HG03095 (cell line): ENCODE measurements around the gene HNRNPA1.
"Not testable (repeated sequence)": the region's sequence is repeated elsewhere in the genome, so short reads cannot be mapped to it uniquely, and the experiment has no call there.

ENCODE experiments used
- ATAC-seq: cut with Tn5 transposase; IDR thresholded peaks from one replicate; pipeline ENCODE4 v1.9.1; 2021; ENCODE audit warnings: moderate library complexity; ENCODE audit not compliant: unreplicated experiment

The HNRNPA1 gene

DNA sequence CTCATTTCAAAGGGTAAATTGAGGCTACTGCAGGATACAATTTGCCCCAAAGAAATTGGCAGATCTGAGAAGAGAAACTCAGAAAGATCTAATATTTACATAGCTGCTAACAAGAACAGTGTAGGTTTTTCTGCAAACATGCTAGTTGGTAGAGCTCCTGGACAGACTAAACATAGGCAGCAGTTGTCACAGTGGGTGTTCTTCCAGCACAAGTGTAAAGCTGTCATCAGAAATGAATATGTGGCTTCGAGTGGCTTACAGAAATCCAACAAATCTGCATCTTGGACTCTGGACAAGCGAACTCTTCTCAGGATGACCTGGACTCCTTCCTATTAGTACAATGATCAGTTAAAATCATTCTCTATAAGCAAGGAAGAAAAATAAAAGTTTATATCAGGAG, 6.5 kb upstream of the HNRNPA1 start:
- no peak for ATAC-seq

DNA sequence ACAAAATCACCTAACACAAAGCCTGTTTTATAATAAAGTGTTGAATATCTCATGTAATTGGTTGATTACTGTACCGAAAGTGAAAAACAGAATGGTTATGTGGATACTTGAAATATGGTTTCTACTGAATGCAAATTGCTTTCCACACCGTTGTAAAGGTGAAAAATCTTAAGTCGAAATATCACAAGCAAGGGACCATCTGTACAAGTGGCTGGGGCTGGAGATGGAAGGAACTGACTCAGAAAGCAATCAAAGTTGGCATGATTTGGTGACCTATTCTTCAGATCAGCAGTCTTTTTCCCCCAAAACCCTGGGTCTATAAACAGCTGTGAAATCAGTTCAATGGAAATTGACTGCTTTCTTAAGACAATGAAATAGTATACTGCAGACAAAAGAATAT, 4.2 kb upstream of the HNRNPA1 start:
- ATAC-seq: no peak

DNA sequence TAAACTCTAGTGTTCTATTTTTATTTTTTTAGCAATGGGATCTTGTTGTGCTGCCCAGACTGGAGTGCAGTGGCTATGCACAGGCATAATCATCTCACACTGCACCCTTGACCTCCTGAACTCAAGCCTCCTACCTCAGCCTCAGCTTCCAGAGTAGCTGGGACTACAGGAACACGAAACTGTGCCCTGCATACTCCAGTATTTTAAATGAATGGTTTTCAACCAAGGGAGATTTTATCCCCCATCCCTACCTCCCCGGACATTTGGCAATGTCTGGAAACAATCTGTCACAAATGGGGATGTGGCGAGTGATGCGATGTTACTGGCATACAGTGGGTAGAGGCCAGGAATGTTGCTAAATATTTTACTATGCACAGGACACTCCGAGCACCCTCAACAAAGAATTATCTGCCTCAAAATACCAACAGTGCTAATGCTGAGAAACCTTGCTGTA, 2.7 kb upstream of the HNRNPA1 start:
- no peak for ATAC-seq

DNA sequence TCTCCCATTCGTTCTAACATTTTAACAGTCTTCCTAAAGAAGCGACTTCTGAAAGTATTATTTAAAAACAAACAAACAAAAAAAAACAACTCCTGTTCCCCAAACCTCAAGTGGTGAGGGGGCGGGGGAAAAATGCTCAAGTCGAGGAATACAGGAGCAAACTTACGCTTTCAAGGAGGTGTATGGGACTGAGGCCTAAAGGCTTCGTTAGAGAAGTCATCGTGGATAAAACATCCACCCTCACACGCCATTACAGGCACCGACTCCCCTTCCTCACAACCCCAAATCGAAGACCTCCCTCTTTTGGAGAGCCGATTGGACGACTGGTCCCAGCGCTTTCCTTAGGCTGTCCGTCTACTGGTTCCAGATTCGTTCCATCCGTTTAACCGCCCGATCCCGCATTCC, 1.3 kb upstream of the HNRNPA1 start:
- ATAC-seq: peak; percentile 0

DNA sequence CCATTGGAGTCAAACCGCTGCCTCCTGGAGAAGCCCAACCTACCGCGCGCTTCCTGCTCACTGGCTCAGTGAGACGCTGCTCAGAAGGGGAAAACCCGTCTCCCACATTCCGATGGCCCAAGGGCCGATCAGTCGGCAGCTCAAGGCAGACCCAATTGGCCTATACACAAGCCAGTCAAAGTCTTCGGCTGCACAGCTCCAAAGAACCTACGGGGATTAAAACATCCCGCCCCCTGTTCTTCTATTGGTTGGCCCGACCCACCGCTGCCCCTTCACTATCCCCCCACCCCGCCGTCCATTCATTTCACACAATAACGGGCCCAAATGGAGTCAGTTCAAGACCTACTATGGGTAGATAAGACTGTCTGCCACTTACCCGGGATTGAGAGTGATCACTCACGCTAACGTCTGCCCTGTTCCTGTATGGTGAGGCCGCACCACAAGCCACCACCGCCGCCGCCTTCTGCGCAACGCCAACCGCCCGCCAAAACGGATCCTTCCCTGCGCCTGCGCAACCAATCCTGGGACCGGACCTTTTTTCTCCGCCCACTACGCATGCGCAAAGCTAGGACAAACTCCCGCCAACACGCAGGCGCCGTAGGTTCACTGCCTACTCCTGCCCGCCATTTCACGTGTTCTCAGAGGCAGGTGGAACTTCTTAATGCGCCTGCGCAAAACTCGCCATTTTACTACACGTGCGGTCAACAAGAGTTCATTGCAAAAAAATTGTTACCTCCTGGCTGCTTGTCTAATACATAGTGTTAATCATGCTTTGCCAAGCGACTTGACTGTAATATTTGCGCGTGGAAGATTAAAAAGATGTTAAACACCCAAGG, 676 bp upstream of the HNRNPA1 start, which contains the start of gene CBX5:
CBX5 (minus strand) TSS at position 491 of the 836 bp plus-strand sequence. CDS start 22,472 bp downstream, outside the sequence.
- peak; percentile 75 for ATAC-seq

DNA sequence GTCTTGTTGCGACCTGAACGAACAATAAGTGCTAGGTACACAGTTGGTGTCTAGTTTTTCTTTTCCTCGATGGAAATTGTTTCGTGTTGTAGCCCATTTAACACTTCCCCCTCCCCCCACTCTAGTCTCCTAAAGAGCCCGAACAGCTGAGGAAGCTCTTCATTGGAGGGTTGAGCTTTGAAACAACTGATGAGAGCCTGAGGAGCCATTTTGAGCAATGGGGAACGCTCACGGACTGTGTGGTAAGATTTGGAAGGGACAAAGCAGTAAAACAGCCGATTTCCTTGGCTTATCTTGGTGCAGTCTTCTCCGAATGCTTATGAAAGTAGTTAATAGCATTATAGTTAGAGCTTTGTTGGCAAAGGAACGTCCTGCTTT, 724 bp downstream of the HNRNPA1 start:
- not testable (repeated sequence) for ATAC-seq

DNA sequence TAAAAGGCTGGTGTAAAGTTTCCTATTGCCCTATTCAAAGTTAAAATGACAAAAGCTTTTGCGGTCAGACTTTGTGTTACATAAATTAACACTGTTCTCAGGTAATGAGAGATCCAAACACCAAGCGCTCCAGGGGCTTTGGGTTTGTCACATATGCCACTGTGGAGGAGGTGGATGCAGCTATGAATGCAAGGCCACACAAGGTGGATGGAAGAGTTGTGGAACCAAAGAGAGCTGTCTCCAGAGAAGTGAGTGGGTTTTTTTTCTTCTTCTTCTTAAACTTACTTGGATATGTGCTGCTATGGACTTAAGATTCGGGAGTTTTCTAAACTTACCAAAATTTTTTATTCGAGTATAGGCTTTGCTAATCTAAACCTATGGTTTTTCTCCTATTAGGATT, 1.2 kb downstream of the HNRNPA1 start:
- ATAC-seq: not testable (repeated sequence)

DNA sequence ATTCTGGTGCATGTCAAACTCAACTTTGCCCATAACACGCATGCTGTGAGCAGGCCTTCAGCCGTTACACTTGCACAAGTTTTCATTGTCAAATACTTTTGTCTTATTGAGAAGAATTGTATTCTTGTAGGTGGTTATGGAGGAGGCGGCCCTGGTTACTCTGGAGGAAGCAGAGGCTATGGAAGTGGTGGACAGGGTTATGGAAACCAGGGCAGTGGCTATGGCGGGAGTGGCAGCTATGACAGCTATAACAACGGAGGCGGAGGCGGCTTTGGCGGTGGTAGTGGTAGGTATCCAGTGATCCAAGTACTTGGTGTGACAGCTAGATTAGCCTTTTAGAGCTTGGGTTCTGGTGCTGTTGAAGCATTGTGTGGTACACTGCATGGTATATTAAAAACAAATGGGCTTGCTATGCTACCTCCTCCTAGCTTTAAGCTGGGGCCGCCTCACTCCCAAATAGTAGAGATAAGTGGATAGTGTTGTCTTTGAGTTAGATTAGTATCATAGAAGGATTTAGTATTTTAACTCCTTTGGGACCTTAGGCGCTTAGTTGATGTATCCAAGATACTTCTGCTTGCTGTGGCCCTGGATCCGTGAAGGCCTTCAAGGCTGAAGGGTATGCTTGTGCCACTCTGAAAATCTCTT, 2.5 kb downstream of the HNRNPA1 start:
- no peak for ATAC-seq

DNA sequence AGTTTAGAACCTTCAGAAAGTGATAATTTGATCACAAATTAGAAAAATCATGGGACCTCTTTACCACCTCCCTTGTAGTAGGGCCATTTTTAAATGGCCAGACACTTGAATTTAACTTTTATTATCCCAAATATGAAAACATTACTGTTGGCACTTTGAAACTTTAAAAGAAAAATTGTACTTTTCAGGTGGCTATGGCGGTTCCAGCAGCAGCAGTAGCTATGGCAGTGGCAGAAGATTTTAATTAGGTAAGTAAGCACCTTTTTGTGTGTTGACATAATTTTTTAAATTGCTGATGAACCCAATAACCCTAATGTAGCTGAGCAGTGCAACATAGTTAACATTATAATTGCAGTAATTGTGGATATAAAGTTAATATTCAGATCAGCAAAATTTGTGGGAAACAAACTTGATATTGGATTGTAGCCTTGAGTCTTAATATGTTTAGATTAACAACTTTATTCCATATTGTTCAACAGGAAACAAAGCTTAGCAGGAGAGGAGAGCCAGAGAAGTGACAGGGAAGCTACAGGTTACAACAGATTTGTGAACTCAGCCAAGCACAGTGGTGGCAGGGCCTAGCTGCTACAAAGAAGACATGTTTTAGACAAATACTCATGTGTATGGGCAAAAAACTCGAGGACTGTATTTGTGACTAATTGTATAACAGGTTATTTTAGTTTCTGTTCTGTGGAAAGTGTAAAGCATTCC, 3.7 kb downstream of the HNRNPA1 start:
- not testable (repeated sequence) for ATAC-seq

DNA sequence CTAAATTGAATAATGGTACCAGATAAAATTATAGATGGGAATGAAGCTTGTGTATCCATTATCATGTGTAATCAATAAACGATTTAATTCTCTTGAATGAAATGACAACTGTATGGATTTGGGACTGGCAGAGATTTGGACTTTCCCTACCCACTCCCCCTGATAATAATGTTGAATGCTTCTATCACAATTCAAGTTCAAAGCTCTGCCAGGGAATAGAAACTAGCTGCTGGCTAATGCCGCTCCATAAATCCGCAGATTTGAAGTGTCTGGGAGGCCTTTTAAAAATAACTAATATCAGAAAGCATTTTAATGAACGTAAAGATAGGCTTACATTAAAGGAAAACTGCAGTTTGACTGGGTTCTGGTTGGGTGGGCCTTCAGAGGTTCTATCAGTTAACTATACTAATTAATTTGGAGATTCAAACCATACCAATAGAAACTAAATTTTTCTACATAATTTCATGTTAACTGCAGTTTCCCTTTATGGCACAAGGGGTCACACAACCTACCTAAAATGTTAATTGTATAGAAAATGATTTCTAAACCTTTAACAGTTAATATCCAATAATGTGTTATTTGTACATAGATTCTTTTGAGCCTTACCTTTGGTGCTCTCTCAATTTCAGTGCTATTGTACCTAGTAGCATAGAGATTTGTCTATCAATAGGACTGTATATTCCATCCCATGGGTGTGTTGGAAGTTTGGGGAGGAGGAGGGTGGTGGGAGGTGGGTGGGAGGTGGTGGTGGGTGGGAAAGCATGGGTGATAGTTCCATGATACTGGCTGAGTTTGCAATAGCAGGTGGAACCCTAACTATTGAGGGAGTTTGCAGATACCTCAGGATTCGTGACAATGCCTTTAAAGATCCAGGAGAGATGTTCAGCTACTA, 4.9 kb downstream of the HNRNPA1 start:
- ATAC-seq: no peak

DNA sequence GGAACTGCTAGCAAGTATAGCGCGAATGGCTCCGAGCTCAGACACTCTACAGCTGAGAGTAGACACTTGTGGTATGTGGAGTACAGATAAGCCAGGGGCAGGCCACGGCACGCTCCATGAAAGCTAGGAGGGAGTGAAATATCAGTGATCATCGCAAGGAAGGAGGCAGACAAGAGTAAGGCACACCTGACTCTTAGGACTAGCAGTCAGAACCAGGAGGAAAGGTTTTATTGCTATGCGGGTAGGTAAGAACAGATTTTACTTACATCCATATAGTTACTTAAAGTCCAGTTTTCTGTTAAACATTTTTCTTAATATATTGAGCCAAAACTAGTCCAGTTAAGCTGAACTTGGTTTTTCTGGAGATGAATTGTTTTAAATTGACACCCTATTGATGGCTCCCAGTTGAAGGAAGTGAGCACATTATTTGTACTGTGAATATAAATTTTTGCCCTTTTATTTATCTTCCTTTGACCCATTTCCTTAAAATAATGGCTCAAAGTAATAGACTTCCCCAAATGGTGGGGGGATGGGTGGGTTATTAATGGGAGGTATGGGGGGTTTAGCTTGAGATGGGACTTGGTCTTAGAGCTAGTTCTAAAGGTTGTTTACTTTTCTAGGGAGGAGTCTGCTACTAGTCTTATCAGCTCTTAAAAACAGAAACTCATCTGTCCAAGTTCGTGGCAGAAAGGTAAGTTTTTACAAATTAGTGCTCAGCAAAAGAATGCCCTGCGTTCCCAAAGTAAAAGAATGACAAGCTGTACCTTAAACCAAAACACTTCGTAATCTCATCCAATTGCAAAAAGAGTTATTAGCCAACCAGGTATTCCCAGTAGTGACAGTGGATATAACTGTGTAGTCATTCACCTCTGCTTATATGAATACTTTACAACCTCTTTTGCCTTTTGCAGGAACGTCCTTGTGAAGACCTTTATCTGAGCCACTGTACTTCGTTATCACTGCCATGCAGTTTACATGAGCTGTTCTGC, 5.8 kb downstream of the HNRNPA1 start:
- ATAC-seq: no peak

DNA sequence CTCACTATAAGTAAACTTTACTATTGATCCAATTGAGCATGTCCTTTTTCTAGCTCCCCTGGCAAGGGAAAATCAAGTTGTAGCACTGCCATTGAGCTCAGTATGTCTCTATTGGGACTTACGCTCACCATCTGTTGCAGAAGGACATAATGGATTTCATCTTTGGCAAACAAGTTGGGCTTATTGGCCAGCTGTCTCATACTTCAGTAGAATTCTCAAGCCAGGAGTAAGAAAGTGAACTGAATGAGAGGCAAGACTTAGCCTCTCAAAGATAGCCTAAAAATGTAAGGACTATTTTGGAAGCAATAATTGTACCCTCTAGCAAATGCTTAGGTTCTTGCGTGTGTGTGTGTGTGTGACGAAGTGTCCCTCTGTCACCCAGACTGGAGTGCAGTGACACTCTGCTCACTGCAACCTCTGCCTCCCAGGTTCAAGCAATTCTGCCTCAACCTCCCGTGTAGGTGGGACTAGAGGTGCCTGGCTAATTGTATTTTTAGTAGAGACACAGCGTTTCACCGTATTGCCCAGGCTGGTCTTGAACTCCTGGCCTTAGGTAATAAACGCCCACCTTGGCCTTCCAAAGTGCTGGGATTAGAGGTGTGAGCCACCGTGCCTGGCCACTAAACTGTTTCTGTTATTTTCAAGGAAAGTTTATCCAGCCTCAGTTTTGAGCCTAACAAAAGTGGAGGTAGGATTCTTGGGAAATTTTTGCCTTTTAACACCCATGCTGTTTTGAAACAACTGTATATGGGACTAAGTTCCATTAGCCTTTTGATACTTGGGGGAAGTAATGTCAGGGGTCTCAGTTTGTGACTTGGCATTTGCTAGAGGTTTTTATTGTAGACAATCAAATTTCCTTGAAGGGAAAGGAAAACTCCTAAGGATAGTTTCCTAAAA, 7.0 kb downstream of the HNRNPA1 start:
- no peak for ATAC-seq

DNA sequence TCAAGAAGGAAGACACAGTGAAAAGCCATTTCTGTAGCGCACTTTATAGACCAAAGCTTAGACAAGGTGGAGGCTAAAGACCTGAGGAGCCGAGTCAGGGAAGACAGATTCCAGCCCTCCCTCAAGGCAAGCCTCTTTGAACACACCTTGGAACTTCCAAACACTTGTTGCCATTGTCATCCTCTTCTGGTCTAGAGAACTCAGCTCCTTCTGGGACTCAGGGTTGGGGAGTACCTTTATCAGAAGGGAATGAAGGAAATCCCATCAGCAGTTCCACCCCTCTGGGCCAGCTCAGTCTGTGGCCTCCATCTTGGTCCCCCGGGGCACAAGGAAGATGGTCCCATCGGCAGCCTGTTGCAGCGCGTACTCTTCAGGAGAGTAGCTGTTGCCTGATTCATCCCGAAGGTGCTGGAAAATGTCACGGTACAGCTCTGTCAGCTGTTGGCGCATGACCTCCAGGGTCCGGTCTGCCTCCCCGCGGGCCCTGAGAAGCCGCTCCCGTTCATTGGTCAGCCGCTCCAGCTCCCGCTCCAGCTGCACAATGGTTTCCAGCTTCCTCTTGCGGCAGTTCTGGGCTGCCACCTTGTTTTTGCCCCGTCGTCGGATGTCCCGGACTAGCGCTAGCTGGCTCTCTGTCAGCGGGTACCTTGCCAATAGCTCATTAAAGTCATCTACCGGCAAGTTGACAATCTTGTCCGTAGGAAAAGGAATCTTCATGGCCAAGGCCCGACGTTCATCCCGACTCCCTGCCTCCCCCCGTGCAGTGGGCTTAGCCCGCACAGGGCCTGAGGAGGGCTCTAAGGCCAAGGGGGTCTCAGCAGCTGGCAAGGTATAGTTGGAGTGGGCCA, 11.8 kb downstream of the HNRNPA1 start:
- ATAC-seq: no peak

DNA sequence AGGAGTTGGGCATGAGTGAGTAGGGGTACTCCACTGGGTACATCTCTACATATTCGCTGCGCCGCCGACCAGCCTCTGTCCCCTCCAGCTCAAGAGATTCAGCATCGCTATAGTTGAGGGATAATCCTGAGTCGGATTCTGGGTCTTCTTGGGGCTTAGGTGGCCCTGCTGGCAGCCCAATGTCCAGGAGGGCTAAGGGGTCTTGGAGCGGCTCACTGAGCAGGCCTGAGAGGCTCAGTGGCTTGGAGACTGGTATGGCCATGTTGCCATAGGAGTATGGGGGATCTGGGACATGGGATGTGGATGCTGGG, 12.4 kb downstream of the HNRNPA1 start:
- ATAC-seq: no peak

DNA sequence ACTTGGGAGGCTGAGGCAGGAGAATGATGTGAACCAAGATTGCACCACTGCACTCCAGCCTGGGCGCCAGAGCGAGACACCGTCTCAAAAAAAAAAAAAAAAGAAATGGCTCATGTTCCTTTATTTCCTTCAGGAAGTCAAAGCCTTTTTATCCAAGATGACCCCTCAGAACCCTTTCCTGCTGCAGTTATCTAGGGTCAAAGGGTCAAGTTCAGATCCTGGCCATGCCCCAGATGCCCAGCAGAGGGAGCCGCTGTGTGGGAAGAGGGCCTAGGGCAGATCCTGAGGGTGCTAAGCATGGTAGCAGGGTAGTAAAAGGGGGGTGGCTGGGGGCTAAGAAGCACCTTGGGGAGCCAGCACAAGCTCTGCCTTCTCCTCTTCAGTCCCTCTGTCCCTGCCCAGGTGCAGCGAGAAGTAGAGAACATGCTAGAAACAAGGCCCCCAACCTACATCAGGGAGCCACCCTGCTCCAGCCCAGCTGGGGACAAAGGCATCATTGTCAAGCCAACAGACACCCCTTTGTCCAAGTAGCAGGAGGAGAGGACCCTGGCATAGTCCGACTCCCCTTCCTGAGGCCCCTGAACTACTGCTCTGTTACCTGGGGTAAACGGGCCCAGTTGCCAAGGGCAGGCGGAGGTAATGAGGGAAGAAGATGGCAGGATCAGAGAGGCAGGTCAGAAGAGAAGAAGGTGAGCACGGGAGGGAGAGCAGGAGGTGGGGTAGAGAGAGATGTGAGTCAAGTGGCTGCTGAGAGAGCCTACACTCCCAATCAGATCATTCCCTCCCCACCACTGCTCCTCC, 13.8 kb downstream of the HNRNPA1 start:
- peak; percentile 55 for ATAC-seq

DNA sequence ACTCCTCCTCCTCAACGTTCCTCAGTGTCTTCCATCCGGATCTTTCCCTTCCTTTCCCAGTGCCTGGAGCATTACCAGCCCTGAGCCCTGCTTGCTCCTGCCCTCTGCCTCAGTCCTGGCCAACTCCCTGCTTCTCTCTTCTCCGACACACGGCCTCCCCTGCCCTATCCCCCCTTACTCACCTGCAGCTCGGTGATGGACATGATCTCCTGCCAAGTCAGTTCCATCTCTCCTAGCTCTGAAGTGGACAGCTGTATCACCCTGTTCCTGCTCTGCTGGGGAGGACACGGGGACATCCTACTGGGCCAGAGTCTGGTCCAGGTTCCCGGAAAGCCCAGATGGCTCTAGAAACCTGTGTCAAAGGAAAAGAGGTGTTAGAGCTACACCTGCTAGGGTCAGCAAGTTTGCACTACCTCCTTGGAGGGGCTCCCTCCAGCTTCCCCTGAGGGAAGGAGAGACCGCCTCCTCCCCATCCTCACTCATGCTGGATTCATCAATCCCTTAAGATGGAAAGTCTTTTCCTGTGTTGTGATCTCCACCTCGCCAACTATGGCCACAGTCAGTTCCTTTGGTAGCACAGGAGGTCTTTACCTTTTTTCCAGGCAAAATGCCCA, 14.5 kb downstream of the HNRNPA1 start:
- no peak for ATAC-seq
